H4 (cell line): Measurements from ENCODE around the gene SLC12A6. TPM values are rescaled to one million over a fixed set of nuclear protein-coding genes. Genes with fewer than 3 reads are reported as not detected.
A peak's percentile ranks its signal among the peaks of the same experiment; 100 is the strongest.

Experiments used
- DNase-seq: peaks from one replicate; pipeline ENCODE4 v3.0.0-alpha.2; 2015; ENCODE audit warnings: low spot score
- total RNA-seq: library from RNA; depleted of rRNA; stranded (reverse); fragments of >200 nt; shearing (Covaris generic); gene quantifications from 2 replicates; pipeline ENCODE4 v1.2.3, GENCODE V29; 2014

SLC12A6 gene
- total RNA-seq, 1 experiment from 2014 or later, result 3.4 TPM

GRCh38 chr15:34330279-34330678 lies 7.3 kb downstream of the SLC12A6 start:
- no peak for DNase-seq

DNA sequence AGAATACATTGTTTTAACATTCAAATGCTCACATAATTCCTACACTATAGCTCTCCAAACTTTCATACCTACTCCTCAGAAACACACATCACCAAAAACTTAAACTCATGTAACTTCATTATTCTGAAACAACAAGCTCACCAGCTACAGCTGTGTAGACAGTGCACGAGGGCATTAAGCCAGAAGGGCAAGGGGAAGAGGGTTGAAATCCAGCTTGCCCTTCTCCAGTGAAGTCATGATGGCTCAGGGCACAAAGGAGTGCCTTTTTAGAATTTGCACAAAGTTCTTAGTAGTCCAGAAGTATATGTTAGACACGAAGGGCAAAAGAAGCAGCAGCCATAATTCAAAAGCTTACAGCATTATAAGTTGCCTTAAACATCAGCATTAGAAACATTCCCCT lies 8.6 kb downstream of the SLC12A6 start:
- no peak for DNase-seq

GRCh38 chr15:34327906-34328305 lies 9.7 kb downstream of the SLC12A6 start:
- no peak for DNase-seq

GRCh38 chr15:34325368-34325767 lies 12.2 kb downstream of the SLC12A6 start:
- no peak for DNase-seq

DNA sequence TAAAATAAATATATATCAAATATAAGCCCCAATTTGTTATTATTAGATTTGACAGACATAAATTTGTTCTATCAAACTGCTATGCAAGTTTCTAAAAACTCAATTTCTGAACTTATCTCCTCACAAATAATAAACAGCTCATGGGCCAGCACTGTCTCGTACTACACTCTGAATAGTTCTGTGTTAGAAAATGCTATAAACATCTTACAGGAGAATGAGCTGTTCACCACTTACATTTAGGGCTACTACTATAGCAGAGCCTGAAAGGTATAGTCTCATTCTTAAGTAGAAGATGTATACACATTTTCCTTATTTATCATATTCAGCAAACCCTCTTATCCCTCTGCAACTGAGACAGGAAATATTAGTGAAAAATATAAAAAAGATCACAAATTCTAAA lies 12.6 kb downstream of the SLC12A6 start:
- no peak for DNase-seq

DNA sequence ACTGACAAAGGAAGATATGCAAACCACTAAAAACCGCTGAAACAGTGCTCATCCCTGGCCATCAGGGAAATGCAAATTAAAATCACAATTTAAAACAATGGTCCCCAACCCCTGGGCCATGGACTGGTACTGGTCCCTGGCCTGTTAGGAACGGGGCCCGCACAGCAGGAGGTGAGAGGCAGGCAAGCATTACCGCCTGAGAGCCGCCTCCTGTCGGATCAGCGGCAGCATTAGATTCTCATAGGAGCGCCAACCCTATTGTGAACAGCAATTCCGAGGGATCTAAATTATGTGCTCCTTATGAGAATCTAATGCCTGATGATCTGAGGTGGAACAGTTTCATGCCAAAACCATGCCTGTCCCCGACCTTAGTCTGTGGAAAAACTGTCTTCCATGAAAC lies 14.4 kb downstream of the SLC12A6 start:
- no peak for DNase-seq

DNA sequence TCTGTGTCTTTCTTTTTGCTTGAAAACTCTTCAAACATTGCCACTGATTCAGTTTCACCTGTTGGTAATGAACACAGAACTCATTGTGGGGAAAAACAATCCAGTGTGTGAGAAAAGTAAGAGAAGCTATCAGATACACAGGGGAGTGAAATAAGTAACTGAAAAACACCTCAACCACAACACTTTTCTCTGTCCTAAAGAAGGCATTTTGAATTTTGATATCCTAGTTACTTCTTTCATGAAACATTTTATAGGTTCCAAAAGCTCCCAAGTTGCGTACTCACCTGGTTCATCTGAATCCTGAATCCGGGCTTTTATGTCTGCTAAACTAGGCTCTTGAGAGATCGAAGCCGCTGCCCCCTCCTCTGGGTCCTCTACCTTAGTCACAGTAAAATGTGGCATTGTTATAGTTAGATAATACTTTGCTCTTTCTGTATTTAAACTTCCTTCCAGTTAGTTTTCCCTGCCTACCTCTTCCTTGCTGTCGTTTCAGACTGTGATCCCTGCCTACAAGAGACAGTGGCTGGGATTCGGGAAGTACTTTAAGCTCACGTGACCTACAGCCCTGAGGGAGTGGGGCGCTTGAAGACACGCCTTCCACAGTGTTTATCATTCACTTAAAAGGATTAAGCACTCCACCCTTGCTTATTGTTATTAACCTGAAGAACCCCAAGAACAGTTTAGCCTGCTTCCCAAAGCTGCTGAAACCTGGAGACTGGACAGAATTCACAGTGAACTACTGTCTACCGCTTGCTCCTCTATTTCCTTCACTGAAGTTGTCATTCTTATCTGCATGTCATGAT lies 19.1 kb downstream of the SLC12A6 start:
- peak; percentile 45 for DNase-seq

- no peak for DNase-seq
Observed at GRCh38 chr15:34314491-34315490, 22.8 kb downstream of the SLC12A6 start.

GRCh38 chr15:34311563-34311962 lies 26.0 kb downstream of the SLC12A6 start:
- no peak for DNase-seq

DNA sequence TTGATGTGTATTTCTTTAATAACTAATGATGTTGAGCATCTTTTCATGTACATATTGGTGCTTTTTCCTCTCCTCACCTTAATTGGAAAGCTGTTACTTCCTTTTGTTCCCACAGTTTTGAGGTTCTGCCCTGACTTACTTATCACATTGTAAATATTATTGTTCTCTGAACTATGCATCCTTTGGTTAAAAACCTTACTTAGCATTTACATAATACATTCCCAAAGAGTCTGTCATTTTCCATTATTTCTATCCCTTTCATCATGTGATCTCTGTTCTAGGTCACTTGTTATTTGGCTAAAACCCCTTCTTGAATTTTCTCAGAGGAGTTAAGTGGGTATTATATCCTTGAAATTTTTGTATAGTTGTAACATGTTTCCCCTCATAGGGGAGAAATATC lies 33.0 kb downstream of the SLC12A6 start:
- DNase-seq, result peak; percentile 12

DNA sequence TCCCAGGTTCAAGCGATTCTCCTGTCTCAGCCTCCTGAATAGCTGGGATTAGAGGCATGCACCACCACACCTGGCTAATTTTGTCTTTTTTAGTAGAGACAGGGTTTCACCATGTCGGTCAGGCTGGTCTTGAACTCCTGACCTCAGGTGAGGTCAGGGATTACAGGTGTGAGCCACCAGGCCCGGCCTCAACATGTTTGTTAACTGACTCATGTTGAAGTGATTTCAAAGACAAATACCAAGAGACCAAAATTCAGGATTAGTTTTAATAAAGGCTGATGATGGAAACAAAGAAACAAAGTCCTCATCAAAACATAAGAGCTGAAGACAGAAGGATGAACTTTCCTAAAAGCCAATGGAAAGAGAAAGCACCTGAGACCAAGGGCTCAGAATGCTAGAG lies 36.5 kb downstream of the SLC12A6 start:
- DNase-seq, result no peak

DNA sequence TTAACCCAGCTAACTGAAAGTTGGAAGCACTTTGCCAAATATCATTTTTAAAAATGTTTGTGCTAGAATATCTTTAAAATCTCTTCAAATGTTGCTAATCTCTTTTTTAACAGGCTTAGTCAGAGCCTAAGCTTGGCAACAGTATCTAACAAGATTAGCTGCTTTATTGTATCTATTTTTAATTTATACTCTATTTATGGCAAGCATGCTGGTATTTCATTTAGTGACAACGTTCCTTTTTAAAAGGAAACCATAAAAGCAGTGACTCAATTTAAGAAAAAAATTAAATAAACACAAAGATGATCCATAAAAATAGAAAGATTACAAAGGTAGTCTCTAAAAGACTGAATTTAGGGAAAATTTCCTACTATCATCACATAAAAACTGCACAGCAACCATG lies 40.5 kb downstream of the SLC12A6 start:
- DNase-seq, result no peak

- no peak for DNase-seq
Observed at GRCh38 chr15:34292621-34293020, 45.0 kb downstream of the SLC12A6 start.

GRCh38 chr15:34284937-34285336 lies 52.6 kb downstream of the SLC12A6 start:
- DNase-seq, result no peak

DNA sequence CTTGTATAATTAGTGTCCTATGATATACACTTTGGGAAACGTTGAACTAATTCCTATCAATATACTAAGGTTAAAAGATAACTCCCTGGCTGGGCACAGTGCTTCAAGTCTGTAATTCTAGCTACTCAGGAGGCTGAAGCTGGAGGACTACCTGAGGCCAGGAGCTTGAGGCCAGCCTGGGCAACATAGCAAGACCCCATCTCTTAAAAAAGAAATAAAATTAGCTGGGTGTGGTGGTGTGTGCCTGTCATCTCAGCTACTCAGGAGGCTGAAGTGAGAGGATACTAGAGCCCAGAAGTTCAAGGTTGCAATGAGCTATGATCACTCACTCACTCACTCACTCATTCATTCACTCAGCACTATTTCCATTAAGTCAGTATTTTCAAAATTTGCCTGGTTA lies 55.2 kb downstream of the SLC12A6 start:
- DNase-seq, result no peak

- DNase-seq, result no peak
Observed at GRCh38 chr15:34280193-34280592, 57.4 kb downstream of the SLC12A6 start.

DNA sequence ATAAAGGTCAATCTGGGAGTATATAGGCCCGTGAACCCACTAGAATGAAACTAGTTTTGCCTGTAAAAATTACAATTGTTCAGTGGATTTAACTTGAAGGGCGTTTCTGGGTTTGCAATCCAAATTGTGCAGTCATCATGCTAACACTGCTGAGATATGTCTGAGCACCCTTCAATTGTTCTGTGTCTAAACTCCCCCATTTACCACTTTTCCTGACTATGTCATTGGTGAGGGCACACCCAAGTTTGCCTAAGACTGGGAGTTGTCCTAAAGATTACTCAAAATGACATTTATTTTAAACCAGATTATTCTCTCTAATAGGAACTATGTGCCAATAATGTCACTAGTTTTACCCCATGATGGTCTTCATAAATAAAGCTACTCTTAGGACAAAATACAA lies 58.2 kb downstream of the SLC12A6 start:
- no peak for DNase-seq

- DNase-seq, result no peak
Observed at GRCh38 chr15:34275721-34276120, 61.9 kb downstream of the SLC12A6 start.

GRCh38 chr15:34275154-34275553 lies 62.4 kb downstream of the SLC12A6 start:
- DNase-seq, result no peak

DNA sequence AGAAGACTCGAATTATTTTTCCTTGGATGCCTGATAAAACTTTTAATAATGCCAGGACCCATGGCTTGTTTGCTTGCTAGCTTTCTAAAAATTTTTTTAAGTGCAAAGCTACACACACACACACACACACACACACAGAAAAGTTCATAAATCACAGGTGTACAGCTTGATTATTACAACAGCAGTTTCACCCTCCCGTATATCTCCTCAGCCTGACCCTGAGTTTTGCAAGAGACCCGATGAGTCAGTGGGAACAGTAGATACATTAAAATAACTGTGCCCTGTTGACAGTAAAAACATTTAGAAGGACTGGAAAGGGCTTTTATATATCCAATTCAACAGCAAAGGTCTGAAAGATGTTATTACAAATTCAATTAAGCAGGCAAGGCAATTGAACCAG lies 66.1 kb downstream of the SLC12A6 start:
- DNase-seq, result no peak

DNA sequence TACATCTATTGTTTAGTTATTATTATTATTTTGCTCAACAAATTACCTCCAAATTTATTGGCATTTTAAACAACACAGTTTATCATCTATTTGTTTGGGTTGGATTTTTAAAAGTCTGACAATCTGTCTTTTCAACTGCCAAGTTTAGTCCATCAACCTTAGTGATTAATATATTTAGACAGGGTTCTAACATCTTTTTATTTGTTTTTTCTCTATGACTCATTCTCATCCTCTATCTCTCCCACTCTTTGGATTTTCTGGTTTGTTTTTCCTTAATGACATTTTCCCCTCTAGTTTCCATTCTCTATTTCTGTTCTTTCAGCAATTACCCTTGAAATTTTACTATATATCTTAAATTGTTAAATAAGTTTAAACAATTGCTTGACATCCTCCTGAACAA lies 70.8 kb downstream of the SLC12A6 start:
- no peak for DNase-seq

DNA sequence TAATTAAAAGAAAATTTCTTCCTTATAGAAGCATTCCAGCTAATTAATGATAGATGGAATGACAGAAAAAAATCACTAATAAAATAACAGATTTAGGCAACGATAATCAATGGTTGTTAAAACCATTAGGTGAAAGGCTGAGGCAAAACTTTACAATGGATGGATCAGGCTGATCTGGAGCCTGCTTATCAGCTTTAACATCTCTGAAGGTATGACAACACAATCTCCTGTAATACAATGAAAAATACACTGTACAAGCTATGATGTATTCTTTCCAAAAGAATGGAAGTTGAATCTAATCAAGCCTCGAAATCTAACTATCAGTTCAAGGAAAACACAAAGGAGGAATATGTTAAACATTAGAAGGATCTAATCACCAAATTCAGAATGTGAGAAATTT lies 73.5 kb downstream of the SLC12A6 start:
- DNase-seq, result no peak

DNA sequence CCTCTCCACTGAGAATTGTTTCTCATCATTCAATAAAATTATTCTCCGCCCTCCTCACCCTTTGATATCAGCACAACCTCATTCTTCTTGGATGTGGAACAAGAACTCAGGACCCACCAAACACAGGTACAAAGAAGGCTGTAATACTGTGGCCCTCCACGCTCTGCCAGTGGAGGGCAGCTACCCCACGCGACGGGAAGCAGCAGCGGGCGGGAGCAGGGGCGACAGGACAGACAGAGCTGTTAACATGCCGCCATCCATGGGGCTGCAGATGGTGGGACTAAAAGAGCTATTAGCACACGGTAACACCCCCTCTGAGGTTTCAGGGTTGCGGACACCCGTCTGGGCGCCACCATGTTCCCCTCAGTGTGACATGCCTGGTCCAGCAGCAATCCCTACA lies 75.2 kb downstream of the SLC12A6 start:
- DNase-seq, result no peak
